ENCODE results near the gene KDM5C.

The KDM5C gene

GRCh38 chrX:53160297-53160983 lies 64.6 kb downstream of the KDM5C start:
- no peak for DNase-seq (ENCODE audit: extremely low read depth, insufficient read length)
- Histone ChIP-seq H3K36me3 (ENCODE audit: control insufficient read depth, insufficient read depth, low read length) (no peaks in the 10 kb centered on the region), H3K27me3 (replicated peaks; ENCODE audit: control insufficient read depth, insufficient read depth, low read length) (no peaks in the 10 kb centered on the region), H3K4me3 (replicated peaks; ENCODE audit: low read depth, low read length) (no peak overlapping the region)
- no peak for TF ChIP-seq CTCF (IDR thresholded peaks at IDR 0.05; ENCODE audit: insufficient read depth, low read length, poor library complexity, severe bottlenecking)

DNA sequence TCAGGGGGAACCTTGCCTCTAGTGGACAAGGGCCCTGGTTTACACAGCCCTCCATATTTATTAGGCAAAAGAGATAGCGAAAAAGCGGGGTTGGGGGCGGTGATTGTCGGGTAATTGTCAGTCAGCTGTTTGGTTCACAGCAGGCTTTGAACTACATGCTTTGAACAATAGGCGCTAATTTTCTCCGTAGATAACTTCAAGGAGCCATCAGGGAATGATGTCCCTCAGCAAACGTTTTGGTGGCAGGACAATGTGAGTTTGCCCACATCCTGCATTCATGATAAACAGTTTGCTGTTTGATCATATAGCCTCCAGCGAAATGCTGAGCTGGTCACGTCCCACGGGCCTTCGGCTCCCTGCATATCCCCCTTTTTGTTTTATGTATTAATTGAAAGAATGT lies 65.8 kb downstream of the KDM5C start:
- DNase-seq (ENCODE audit: extremely low read depth, insufficient read length): no peak

DNA sequence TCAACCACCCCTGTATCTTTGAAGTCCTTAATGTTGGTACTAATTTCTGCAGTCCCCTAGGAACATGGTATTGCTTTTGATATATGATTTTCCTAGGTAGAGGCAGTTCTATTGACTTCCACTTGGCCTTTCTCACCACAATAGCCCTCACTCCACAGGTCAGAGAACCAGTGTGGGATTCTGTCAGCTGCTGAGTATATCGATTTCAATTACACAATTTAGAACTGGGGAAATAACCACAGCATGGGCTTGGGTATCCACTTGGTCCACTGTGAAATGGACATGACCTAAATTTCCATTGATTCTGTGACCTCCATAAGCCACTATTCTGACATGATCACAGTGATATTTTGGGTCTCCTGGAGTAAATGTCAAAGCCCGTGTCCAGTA lies 68.8 kb downstream of the KDM5C start:
- no peak overlapping the region for H3K4me3 ChIP-seq (replicated peaks; ENCODE audit: low read depth, low read length)
- TF ChIP-seq CTCF (IDR thresholded peaks at IDR 0.05; ENCODE audit: insufficient read depth, low read length, poor library complexity, severe bottlenecking): no peak
- no peak for DNase-seq (ENCODE audit: extremely low read depth, insufficient read length)

More for the DNA sequence above, 65.8 kb downstream of the KDM5C start:
- no peak overlapping the region for H3K4me3 ChIP-seq (replicated peaks; ENCODE audit: low read depth, low read length)
- no peaks in the 10 kb centered on the region for H3K27me3 ChIP-seq (replicated peaks; ENCODE audit: control insufficient read depth, insufficient read depth, low read length)
- TF ChIP-seq CTCF (IDR thresholded peaks at IDR 0.05; ENCODE audit: insufficient read depth, low read length, poor library complexity, severe bottlenecking): no peak
- H3K36me3 ChIP-seq (ENCODE audit: control insufficient read depth, insufficient read depth, low read length): no peaks in the 10 kb centered on the region

GRCh38 chrX:53155512-53156206 lies 69.3 kb downstream of the KDM5C start:
- TF ChIP-seq CTCF (IDR thresholded peaks at IDR 0.05; ENCODE audit: insufficient read depth, low read length, poor library complexity, severe bottlenecking): no peak
- Histone ChIP-seq H3K27me3 (replicated peaks; ENCODE audit: control insufficient read depth, insufficient read depth, low read length) (no peaks in the 10 kb centered on the region), H3K4me3 (replicated peaks; ENCODE audit: low read depth, low read length) (no peak overlapping the region), H3K36me3 (ENCODE audit: control insufficient read depth, insufficient read depth, low read length) (no peaks in the 10 kb centered on the region)
- no peak for DNase-seq (ENCODE audit: extremely low read depth, insufficient read length)

More for the DNA sequence above, 68.8 kb downstream of the KDM5C start:
- Histone ChIP-seq H3K36me3 (ENCODE audit: control insufficient read depth, insufficient read depth, low read length) (no peaks in the 10 kb centered on the region), H3K27me3 (replicated peaks; ENCODE audit: control insufficient read depth, insufficient read depth, low read length) (no peaks in the 10 kb centered on the region)

- Histone ChIP-seq H3K36me3 (ENCODE audit: control insufficient read depth, insufficient read depth, low read length) (no peaks in the 10 kb centered on the region), H3K4me3 (replicated peaks; ENCODE audit: low read depth, low read length) (no peak overlapping the region), H3K27me3 (replicated peaks; ENCODE audit: control insufficient read depth, insufficient read depth, low read length) (no peaks in the 10 kb centered on the region)
- no peak for DNase-seq (ENCODE audit: extremely low read depth, insufficient read length)
- no peak for TF ChIP-seq CTCF (IDR thresholded peaks at IDR 0.05; ENCODE audit: insufficient read depth, low read length, poor library complexity, severe bottlenecking)
These were observed 71.4 kb downstream of the KDM5C start for GRCh38 chrX:53153581-53153980.

All from GM06990 (cell line).